DND-41 (cell line): ENCODE data around the gene POLR2M.

Experiments used
- EZH2 ChIP-seq: IDR thresholded peaks from 3 replicates; pipeline ENCODE4 v1.6.1; 2012; ENCODE audit warnings: borderline replicate concordance, low read depth, mild to moderate bottlenecking, moderate library complexity, low read length, inconsistent platforms; ENCODE audit not compliant: severe bottlenecking
- TF ChIP-seq, protein P1 (sequence below): IDR thresholded peaks from 2 replicates; pipeline ENCODE4 v1.5.1; 2012; ENCODE audit warnings: borderline replicate concordance, low read length, moderate library complexity, mild to moderate bottlenecking; ENCODE audit not compliant: poor library complexity, severe bottlenecking; ENCODE audit errors: extremely low read depth

DNA sequence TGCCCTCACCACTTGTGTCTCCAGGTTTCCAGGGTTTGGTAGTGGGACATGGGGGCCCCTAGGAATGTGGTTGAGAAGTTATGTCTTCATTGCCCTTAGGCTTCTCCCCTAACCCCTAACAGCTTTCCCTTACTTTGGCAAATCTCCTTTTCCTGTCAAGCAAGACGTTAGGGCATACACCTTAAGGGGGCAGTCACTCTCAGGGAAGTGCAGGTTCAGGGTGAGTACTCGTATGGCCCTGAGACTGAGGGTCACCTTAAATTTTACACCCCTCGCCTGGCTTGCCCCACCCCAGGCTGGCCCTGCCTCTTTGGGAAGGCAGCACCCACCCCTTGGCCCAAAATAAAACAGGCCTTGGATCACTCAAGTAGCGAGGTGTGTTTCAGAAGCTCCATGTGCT, 33.5 kb downstream of the POLR2M start:
- TF ChIP-seq, protein P1, sequence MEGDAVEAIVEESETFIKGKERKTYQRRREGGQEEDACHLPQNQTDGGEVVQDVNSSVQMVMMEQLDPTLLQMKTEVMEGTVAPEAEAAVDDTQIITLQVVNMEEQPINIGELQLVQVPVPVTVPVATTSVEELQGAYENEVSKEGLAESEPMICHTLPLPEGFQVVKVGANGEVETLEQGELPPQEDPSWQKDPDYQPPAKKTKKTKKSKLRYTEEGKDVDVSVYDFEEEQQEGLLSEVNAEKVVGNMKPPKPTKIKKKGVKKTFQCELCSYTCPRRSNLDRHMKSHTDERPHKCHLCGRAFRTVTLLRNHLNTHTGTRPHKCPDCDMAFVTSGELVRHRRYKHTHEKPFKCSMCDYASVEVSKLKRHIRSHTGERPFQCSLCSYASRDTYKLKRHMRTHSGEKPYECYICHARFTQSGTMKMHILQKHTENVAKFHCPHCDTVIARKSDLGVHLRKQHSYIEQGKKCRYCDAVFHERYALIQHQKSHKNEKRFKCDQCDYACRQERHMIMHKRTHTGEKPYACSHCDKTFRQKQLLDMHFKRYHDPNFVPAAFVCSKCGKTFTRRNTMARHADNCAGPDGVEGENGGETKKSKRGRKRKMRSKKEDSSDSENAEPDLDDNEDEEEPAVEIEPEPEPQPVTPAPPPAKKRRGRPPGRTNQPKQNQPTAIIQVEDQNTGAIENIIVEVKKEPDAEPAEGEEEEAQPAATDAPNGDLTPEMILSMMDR = no peak
- no peak for TF ChIP-seq EZH2
